Pulmonary artery endothelial cell (primary cell): Measurements from ENCODE around the gene TPI1. TPM values are rescaled to one million over a fixed set of nuclear protein-coding genes. Genes with fewer than 3 reads are reported as not detected.

Experiments
- DNase-seq: peaks from one replicate; pipeline ENCODE4 v3.0.0-alpha.2; 2011; ENCODE audit warnings: low read depth, low spot score
- total RNA-seq: library from RNA; depleted of rRNA; stranded (reverse); fragments of >200 nt; gene quantifications from 2 replicates; pipeline ENCODE4 v1.2.3, GENCODE V29; 2014

TPI1 gene
- total RNA-seq, 1 donor from 2014 or later = 1,374 TPM

DNA sequence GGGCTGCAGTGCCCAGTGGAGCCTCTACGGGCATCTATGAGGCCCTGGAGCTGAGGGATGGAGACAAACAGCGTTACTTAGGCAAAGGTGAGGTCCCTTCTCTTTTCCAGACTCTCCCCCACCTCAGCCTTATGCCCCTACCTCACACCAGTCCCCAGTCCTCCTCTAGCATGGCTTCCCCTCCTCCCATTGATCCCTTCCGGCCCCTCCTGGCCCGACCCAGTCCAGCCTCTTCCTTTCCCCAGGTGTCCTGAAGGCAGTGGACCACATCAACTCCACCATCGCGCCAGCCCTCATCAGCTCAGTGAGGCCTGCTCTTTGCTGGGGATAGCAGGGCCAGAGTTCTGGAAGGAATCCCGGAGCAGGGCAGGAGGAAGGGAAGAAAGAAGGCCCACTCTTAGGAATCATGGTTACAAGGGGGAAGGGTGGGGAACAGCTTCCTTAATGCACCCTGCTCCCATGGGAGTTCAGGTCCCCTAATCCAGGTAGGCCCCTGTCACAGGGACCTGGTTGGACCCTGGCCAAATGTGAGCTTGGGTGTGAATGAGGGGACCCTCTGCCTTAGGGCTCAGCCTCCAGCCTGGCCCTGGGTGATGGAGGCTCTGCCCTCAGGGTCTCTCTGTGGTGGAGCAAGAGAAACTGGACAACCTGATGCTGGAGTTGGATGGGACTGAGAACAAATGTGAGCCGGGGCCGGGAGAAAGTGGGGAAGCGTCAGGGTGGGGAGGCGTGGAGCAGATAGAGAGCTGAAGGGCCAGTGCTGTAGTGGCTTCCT lies 49.3 kb downstream of the TPI1 start:
- no peak for DNase-seq

DNA sequence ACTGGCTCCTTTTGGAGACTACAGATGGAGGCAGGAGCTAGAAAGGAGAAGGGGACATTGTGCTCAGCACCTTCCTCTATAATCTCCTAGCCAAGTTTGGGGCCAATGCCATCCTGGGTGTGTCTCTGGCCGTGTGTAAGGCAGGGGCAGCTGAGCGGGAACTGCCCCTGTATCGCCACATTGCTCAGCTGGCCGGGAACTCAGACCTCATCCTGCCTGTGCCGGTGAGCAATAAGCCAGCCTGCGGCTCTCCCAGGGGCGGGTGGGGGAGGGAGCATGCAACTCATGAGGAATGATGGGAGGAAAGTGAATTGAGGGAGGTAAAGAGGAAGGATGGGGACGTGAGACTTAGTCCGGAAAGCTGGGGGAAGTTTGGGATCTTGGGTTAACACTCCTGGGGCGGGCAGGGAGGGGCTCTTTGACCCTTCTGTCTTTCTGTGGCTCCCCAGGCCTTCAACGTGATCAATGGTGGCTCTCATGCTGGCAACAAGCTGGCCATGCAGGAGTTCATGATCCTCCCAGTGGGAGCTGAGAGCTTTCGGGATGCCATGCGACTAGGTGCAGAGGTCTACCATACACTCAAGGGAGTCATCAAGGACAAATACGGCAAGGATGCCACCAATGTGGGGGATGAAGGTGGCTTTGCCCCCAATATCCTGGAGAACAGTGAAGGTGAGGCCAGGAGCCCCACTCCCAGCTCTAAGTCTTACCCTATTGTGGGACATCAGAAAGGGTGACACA lies 50.3 kb downstream of the TPI1 start:
- DNase-seq = no peak

DNA sequence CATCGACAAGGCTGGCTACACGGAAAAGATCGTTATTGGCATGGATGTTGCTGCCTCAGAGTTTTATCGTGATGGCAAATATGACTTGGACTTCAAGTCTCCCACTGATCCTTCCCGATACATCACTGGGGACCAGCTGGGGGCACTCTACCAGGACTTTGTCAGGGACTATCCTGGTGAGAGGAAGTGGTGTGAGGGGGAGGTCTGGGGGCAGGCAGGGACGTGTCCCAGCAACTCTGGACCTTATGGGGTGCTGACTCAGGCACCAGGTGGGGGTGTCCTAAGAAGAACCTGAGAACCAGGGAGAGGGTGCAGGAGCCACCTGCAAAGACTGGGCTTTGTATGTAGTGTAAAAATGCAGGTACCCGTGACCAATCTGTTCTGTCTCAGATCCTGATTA lies 52.3 kb downstream of the TPI1 start:
- DNase-seq = no peak

Other genes with a start within 250 kb of the TPI1 start
- 0.04 and 0.07 TPM in 2 replicates for gene LPAR5, start 231.6 kb upstream of the TPI1 start, total RNA-seq
- 0.11 and 0.26 TPM in 2 replicates for gene ACRBP, start 220.1 kb upstream of the TPI1 start, total RNA-seq
- 26.0 and 31.9 TPM in 2 replicates for gene ING4, start 204.4 kb upstream of the TPI1 start, total RNA-seq
- 9.5 and 12.0 TPM in 2 replicates for gene ZNF384, start 178.2 kb upstream of the TPI1 start, total RNA-seq
- gene PIANP, start 166.7 kb upstream of the TPI1 start, total RNA-seq = not detected in 2 replicates
- gene COPS7A, start 143.5 kb upstream of the TPI1 start, total RNA-seq = 54.8 and 71.4 TPM in 2 replicates
- 56.9 and 94.9 TPM in 2 replicates for gene MLF2, start 114.4 kb upstream of the TPI1 start, total RNA-seq
- 45.2 and 61.3 TPM in 2 replicates for gene PTMS, start 101.2 kb upstream of the TPI1 start, total RNA-seq
- 0.11 and 0.13 TPM in 2 replicates for gene LAG3, start 95.0 kb upstream of the TPI1 start, total RNA-seq
- gene CD4, start 78.0 kb upstream of the TPI1 start, total RNA-seq = 0.07 TPM in 1 of 2 replicates, not detected in the other
- 9.0 and 13.5 TPM in 2 replicates for gene GPR162, start 45.7 kb upstream of the TPI1 start, total RNA-seq
- gene P3H3, start 39.1 kb upstream of the TPI1 start, total RNA-seq = 66.5 and 83.1 TPM in 2 replicates
- gene GNB3, start 26.6 kb upstream of the TPI1 start, total RNA-seq = 0.79 and 1.4 TPM in 2 replicates
- 11.0 and 27.2 TPM in 2 replicates for gene CDCA3, start 16.2 kb upstream of the TPI1 start, total RNA-seq
- 105 and 132 TPM in 2 replicates for gene USP5, start 15.4 kb upstream of the TPI1 start, total RNA-seq
- 3.1 and 5.8 TPM in 2 replicates for gene SPSB2, start 5.8 kb downstream of the TPI1 start, total RNA-seq
- 4.4 TPM in 2 replicates for gene LRRC23, start 37.3 kb downstream of the TPI1 start, total RNA-seq
- 8.8 and 12.6 TPM in 2 replicates for gene ENO2, start 47.0 kb downstream of the TPI1 start, total RNA-seq
- gene ATN1, start 60.4 kb downstream of the TPI1 start, total RNA-seq = 6.1 and 6.7 TPM in 2 replicates
- not detected in 2 replicates for gene RNU7-1, start 76.3 kb downstream of the TPI1 start, total RNA-seq
- 68.2 and 84.6 TPM in 2 replicates for gene C12orf57, start 76.5 kb downstream of the TPI1 start, total RNA-seq
- gene PTPN6, start 83.8 kb downstream of the TPI1 start, total RNA-seq = 0.13 and 0.60 TPM in 2 replicates
- 182 and 215 TPM in 2 replicates for gene PHB2, start 103.1 kb downstream of the TPI1 start, total RNA-seq
- gene EMG1, start 103.4 kb downstream of the TPI1 start, total RNA-seq = 47.9 and 85.6 TPM in 2 replicates
- 5.2 and 8.6 TPM in 2 replicates for gene LPCAT3, start 150.9 kb downstream of the TPI1 start, total RNA-seq
- 0.40 and 5.1 TPM in 2 replicates for gene C1S, start 193.2 kb downstream of the TPI1 start, total RNA-seq
- 1.9 and 4.4 TPM in 2 replicates for gene C1R, start 224.9 kb downstream of the TPI1 start, total RNA-seq
- gene C1RL, start 241.7 kb downstream of the TPI1 start, total RNA-seq = 15.6 and 19.7 TPM in 2 replicates